GM12878 (cell line): Measurements from ENCODE around the gene SLC35B4. TPM values are rescaled to one million over a fixed set of nuclear protein-coding genes. Genes with fewer than 3 reads are reported as not detected.

Experiments used
- ASH2L ChIP-seq: fragments of 300-600, 200-600 bp; sonication (generic); IDR thresholded peaks from 2 replicates; pipeline ENCODE4 v1.6.1; 2017; ENCODE audit warnings: low read depth, mild to moderate bottlenecking, borderline replicate concordance
- BCL11A ChIP-seq: IDR thresholded peaks from 2 replicates; pipeline ENCODE4 v1.6.1; 2011; ENCODE audit warnings: low read depth, low read length
- BHLHE40 ChIP-seq, 2 experiments: fragments of 450-650 bp in 1 of 2; IDR thresholded peaks; 2 replicates each; pipeline ENCODE4 v1.6.1; 2011 to 2017; ENCODE audit warnings: low read depth in 2 of 2, borderline replicate concordance in 1 of 2, improper control_type of control experiment in 1 of 2, low read length in 1 of 2, mild to moderate bottlenecking in 1 of 2
- CEBPZ ChIP-seq: fragments of 150-350 bp; IDR thresholded peaks from 2 replicates; pipeline ENCODE4 v1.6.1; 2016; ENCODE audit warnings: low read depth, low read length
- E2F4 ChIP-seq: IDR thresholded peaks from 2 replicates; pipeline ENCODE4 v1.6.1; 2012; ENCODE audit warnings: low read depth, low read length, improper control_type of control experiment
- EGR1 ChIP-seq, 2 experiments: IDR thresholded peaks; 1 replicate in 1 of 2; 2 replicates in 1 of 2; pipeline ENCODE4 v1.6.1; 2011 to 2012; ENCODE audit warnings: low read depth in 2 of 2, low read length in 2 of 2, borderline replicate concordance in 1 of 2, mild to moderate bottlenecking in 1 of 2, moderate library complexity in 1 of 2
- EP300 ChIP-seq, 2 experiments: fragments of 150-350 bp in 1 of 2; IDR thresholded peaks; 2 replicates each; pipeline ENCODE4 v1.6.1; 2011 to 2012; ENCODE audit warnings: low read depth in 2 of 2, low read length in 2 of 2, borderline replicate concordance in 1 of 2, improper control_type of control experiment in 1 of 2, inconsistent platforms in 1 of 2; ENCODE audit not compliant: control insufficient read depth in 1 of 2
- ESRRA ChIP-seq: IDR thresholded peaks from 2 replicates; pipeline ENCODE4 v1.6.1; 2012; ENCODE audit warnings: mild to moderate bottlenecking, low read length, improper control_type of control experiment
- IKZF1 ChIP-seq: fragments of 450-650 bp; conservative IDR thresholded peaks from 2 replicates; pipeline ENCODE4 v1.6.1; 2017; ENCODE audit warnings: antibody characterized with exemption, mild to moderate bottlenecking
- JUNB ChIP-seq: IDR thresholded peaks from 2 replicates; pipeline ENCODE4 v1.6.1; 2016; ENCODE audit warnings: antibody characterized with exemption, mild to moderate bottlenecking
- NFYB ChIP-seq: IDR thresholded peaks from 2 replicates; pipeline ENCODE4 v1.6.1; 2011; ENCODE audit warnings: low read depth, mild to moderate bottlenecking, low read length, improper control_type of control experiment, moderate library complexity; ENCODE audit not compliant: insufficient read depth
- NRF1 ChIP-seq: conservative IDR thresholded peaks from 2 replicates; pipeline ENCODE4 v1.6.1; 2011; ENCODE audit warnings: mild to moderate bottlenecking, low read depth, low read length, improper control_type of control experiment
- PAX8 ChIP-seq: fragments of 450-650 bp; IDR thresholded peaks from 2 replicates; pipeline ENCODE4 v1.6.1; 2017; ENCODE audit warnings: mild to moderate bottlenecking, moderate library complexity
- POLR2AphosphoS5 ChIP-seq: IDR thresholded peaks from 2 replicates; pipeline ENCODE4 v1.6.1; 2011; ENCODE audit warnings: mild to moderate bottlenecking, low read length, inconsistent platforms
- RB1 ChIP-seq: fragments of 450-650 bp; formaldehyde crosslinking; IDR thresholded peaks from 2 replicates; pipeline ENCODE4 v1.6.1; 2017; ENCODE audit warnings: mild to moderate bottlenecking, borderline replicate concordance
- RCOR1 ChIP-seq: conservative IDR thresholded peaks from 2 replicates; pipeline ENCODE4 v1.6.1; 2012; ENCODE audit warnings: low read depth, low read length, improper control_type of control experiment
- SREBF1 ChIP-seq: IDR thresholded peaks from 2 replicates; pipeline ENCODE4 v1.6.1; 2012; ENCODE audit warnings: mild to moderate bottlenecking, low read length
- YBX1 ChIP-seq: fragments of 450-650 bp; IDR thresholded peaks from 2 replicates; pipeline ENCODE4 v1.6.1; 2016; ENCODE audit warnings: antibody characterized with exemption
- ZNF217 ChIP-seq: fragments of 450-650 bp; IDR thresholded peaks from 2 replicates; pipeline ENCODE4 v1.6.1; 2017; ENCODE audit warnings: antibody characterized with exemption, mild to moderate bottlenecking
- ZNF24 ChIP-seq: fragments of 450-650 bp; IDR thresholded peaks from 2 replicates; pipeline ENCODE4 v1.6.1; 2017; ENCODE audit warnings: antibody characterized with exemption, mild to moderate bottlenecking
- ZNF274 ChIP-seq: IDR thresholded peaks from one replicate; pipeline ENCODE4 v1.8.0; 2011; ENCODE audit not compliant: insufficient read length, insufficient read depth
- ZNF592 ChIP-seq: fragments of 450-650 bp; IDR thresholded peaks from 2 replicates; pipeline ENCODE4 v1.6.1; 2017; ENCODE audit warnings: mild to moderate bottlenecking, moderate library complexity
- polyA plus RNA-seq, 11 experiments: library from polyadenylated mRNA; depleted of rRNA in 4 of 11; unstranded in 6 of 11; stranded (reverse) in 5 of 11; fragments of >200 nt; fragmentation: Nextera tagmentation in 4 of 11; fragmentation: Illumina TruSeq in 1 of 11; extraction: Ambion mirVana in 4 of 11; extraction: Trizol in 1 of 11; gene quantifications; 1 replicate in 1 of 11; 2 replicates in 10 of 11; pipeline versions ENCODE4 v1.2.1 to v1.2.3, GENCODE V29; 2011 to 2016; ENCODE audit warnings: inconsistent platforms in 2 of 11, missing spikeins in 2 of 11, low read depth in 1 of 11
- total RNA-seq, 4 experiments: library from RNA; depleted of rRNA in 3 of 4; stranded (reverse); fragments of >200 nt in 3 of 4; fragmentation: Illumina TruSeq in 1 of 4; extraction: Trizol in 1 of 4; gene quantifications; 2 replicates each; pipeline versions ENCODE4 v1.2.1 to v1.2.3, GENCODE V29; 2013 to 2021

The SLC35B4 gene
- total and polyA plus RNA-seq, 10 of the 15 experiments (the other 5 are each of a cell fraction or from before 2014, with no cell fraction given): 3.6 to 23.9 (median 14.0) TPM

DNA sequence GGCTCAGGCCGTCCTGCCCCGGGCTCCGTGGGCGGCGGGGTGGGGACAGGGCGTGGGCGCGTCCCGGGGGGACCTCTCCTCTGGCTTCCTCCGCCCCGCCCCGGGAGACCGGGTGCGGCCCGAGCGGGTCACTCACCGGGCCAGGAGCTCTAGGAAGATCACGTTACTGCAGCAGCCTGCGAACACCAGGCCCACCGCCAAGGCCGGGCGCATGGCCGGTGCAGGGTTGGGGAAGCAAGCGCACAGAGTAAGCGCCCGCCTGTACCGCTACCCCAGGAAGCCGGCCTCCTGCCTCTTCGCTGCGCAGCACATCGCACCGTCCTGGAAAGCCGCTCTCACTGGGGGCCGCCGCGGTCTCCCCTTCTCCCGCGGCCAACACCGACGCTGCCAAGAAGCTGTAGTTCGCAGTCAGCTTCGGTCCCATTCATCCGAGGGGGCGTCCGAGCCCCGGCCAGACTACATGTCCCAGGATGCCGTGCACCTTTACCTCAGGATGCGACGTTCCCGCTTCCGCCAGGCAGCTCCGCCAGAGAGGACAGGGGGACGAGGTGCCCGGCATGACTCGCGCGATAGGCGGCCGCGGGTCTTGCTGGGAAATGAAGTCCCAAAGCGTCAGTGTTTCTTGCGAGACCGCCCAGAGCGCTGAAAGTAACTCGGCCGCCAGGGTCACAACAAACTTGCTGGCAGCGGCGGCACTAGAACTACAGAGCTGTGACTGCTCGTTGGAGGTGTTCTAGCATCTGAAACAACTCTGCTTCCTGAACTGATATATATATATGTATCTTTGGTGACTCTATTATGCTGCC, at the start of gene SLC35B4 (continued):
- TF ChIP-seq JUNB (no peak), ASH2L (no peak), NFYB (peak; percentile 34; the same call in 1 of the 2 replicates), RCOR1 (peak; percentile 83; the same call in 1 of the 2 replicates), CEBPZ (no peak), ZNF274 (no peak), BHLHE40 (IDR thresholded peaks at IDR 0.05; ENCODE audit: borderline replicate concordance in 1 of 2, low read depth in 2 of 2, low read length in 1 of 2) (no peak; a peak in 1 of 4 replicates), POLR2AphosphoS5 (peak; percentile 40; the same call in 1 of the 2 replicates), EP300 (IDR thresholded peaks at IDR 0.05; ENCODE audit: borderline replicate concordance in 1 of 2, control insufficient read depth in 1 of 2, low read depth in 2 of 2, low read length in 2 of 2) (no peak), SREBF1 (peak; percentile 73), RB1 (peak; percentile 53; the same call in 1 of the 2 replicates), ZNF592 (no peak), YBX1 (no peak), BCL11A (no peak), E2F4 (no peak), PAX8 (no peak), EGR1 (IDR thresholded peaks at IDR 0.05; ENCODE audit: borderline replicate concordance in 1 of 2, low read depth in 2 of 2, low read length in 2 of 2) (peak in 1 of 2 experiments; percentile 68; a peak in 1 of 3 replicates), ZNF217 (no peak), ZNF24 (no peak), ESRRA (0 out of 2 replicates have a peak, but pooled peaks have one; percentile 9), IKZF1 (peak; percentile 99), NRF1 (no peak)
